Immature natural killer cell (primary cell): ENCODE measurements around the gene FOXP1. TPM values are rescaled to one million over a fixed set of nuclear protein-coding genes. Genes with fewer than 3 reads are reported as not detected.
"Not testable (repeated sequence)": the region's sequence is repeated elsewhere in the genome, so short reads cannot be mapped to it uniquely, and the experiment has no call there.

ENCODE experiments used
- DNase-seq, 3 donors: peaks; one replicate each; pipeline ENCODE4 v3.0.0; 2022; ENCODE audit warnings: mixed read lengths in 1 of 3
- H3K27ac Mint-ChIP-seq, 6 donors: one replicate each; pipeline ENCODE4 v1.8.0; 2020; ENCODE audit warnings: mixed read lengths in 6 of 6, mild to moderate bottlenecking in 5 of 6, inconsistent platforms in 4 of 6, moderate library complexity in 3 of 6
- H3K27me3 Mint-ChIP-seq, 3 donors: one replicate each; pipeline ENCODE4 v1.8.0; 2020 to 2021; ENCODE audit warnings: low read depth in 3 of 3, mild to moderate bottlenecking in 3 of 3, mixed read lengths in 3 of 3, moderate library complexity in 3 of 3, inconsistent platforms in 1 of 3
- H3K36me3 Mint-ChIP-seq, 3 donors: one replicate each; pipeline ENCODE4 v1.8.0; 2020; ENCODE audit warnings: mixed read lengths in 3 of 3, inconsistent platforms in 2 of 3, mild to moderate bottlenecking in 2 of 3
- H3K4me1 Mint-ChIP-seq, 2 donors: one replicate each; pipeline ENCODE4 v1.8.0; 2020; ENCODE audit warnings: inconsistent platforms in 2 of 2, mild to moderate bottlenecking in 2 of 2, mixed read lengths in 2 of 2, moderate library complexity in 1 of 2
- H3K4me3 Mint-ChIP-seq, 5 donors: one replicate each; pipeline ENCODE4 v1.8.0; 2020; ENCODE audit warnings: mild to moderate bottlenecking in 5 of 5, mixed read lengths in 5 of 5, inconsistent platforms in 3 of 5, moderate library complexity in 3 of 5
- H3K9me3 Mint-ChIP-seq, 6 donors: one replicate each; pipeline ENCODE4 v1.8.0; 2020; ENCODE audit warnings: mild to moderate bottlenecking in 6 of 6, mixed read lengths in 6 of 6, inconsistent platforms in 4 of 6, moderate library complexity in 3 of 6
- polyA plus RNA-seq, 3 donors: library from polyadenylated mRNA; unstranded; fragments of 300-500 nt; fragmentation: Illumina TruSeq; gene quantifications; one replicate each; pipeline ENCODE4 v1.2.3, GENCODE V29; 2021

Gene FOXP1
- polyA plus RNA-seq, 3 donors from 2014 or later = 68.2 to 133 (median 84.0) TPM

DNA sequence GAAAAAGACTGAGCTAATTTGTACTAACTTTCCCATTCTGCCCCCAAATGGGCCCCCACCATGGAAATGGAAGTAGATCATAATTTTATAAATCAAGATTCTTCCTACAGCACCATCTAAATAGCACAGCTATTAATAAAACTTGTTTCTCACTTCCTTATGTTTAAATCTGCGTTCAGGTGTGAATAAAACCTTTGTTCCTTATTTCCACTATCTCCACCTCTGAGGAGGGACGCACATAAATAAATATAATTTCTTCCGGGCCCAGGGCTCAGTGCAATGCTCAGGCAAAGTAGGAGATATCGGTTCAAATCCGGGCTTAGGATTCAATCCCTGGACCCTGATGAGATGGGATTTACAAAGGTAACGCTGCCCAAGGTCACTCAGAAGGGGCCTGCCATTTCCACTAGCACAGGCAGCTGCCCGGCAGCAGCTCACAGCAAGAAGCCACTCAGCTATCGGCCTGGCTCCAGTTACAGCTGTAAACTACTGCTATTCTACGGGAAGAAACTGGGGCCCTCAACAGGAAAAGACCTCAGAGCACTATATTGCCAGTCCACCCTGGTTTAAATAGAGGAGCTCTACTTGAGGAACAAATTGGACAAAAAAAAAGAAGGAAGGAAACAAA is 52.5 kb downstream of the FOXP1 start:
- H3K4me3 Mint-ChIP-seq = no peak overlapping the region
- peaks cover 0 to 2% of the 10 kb centered on the region in 2 donors for H3K4me1 Mint-ChIP-seq

GRCh38 chr3:71528816-71529215 is 54.7 kb downstream of the FOXP1 start:
- Mint-ChIP-seq H3K4me1 (peaks cover 5 to 6% of the 10 kb centered on the region in 2 donors), H3K27me3 (peaks cover 0 to 2% (median 0%) of the 10 kb centered on the region in 3 donors), H3K4me3 (no peak overlapping the region), H3K9me3 (no peaks in the 10 kb centered on the region), H3K27ac (peak overlapping the region in 1 of 6 donors; percentile 50), H3K36me3 (peaks cover 0 to 4% (median 0%) of the 10 kb centered on the region in 3 donors)
- no peak for DNase-seq

More for the DNA sequence above, 52.5 kb downstream of the FOXP1 start:
- Mint-ChIP-seq H3K27ac (no peak overlapping the region), H3K27me3 (peaks cover 0 to 2% (median 0%) of the 10 kb centered on the region in 3 donors), H3K36me3 (peaks cover 0 to 4% (median 0%) of the 10 kb centered on the region in 3 donors), H3K9me3 (no peaks in the 10 kb centered on the region)
- no peak for DNase-seq

- H3K4me3 Mint-ChIP-seq, DNase-seq, H3K4me1 Mint-ChIP-seq, H3K27me3 Mint-ChIP-seq, H3K9me3 Mint-ChIP-seq, H3K36me3 Mint-ChIP-seq: not testable (repeated sequence)
- peak overlapping the region in 2 of 6 donors; percentile 30 to 47 for H3K27ac Mint-ChIP-seq
Observed at GRCh38 chr3:71526448-71526847, 57.1 kb downstream of the FOXP1 start.

GRCh38 chr3:71525391-71525790 is 58.1 kb downstream of the FOXP1 start:
- Mint-ChIP-seq H3K27me3 (no peaks in the 10 kb centered on the region), H3K9me3 (no peaks in the 10 kb centered on the region), H3K4me3 (peak overlapping the region in 1 of 5 donors; percentile 4), H3K4me1 (peaks cover 5 to 6% of the 10 kb centered on the region in 2 donors), H3K27ac (no peak overlapping the region), H3K36me3 (no peaks in the 10 kb centered on the region)
- no peak for DNase-seq

DNA sequence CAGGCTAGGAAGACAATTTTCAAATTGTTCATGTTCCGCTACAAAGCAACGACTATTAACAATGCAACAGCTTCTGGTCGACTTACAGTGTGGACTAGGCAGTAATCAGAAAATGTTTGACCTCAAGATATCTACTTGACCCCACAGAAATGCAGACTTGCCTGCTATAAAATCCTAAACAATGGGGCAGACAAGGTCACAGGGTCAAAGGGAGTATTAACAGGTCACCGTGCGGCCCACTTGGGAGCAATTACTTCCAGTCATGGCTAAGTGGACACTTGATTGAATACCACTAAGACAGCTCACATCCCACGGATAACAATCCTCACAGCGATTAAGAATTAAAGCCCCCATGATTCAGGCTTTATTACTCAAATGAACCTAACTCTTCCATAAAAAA is 58.9 kb downstream of the FOXP1 start:
- Mint-ChIP-seq H3K27ac (no peak overlapping the region), H3K9me3 (no peaks in the 10 kb centered on the region), H3K4me1 (peaks cover 5 to 6% of the 10 kb centered on the region in 2 donors), H3K4me3 (no peak overlapping the region), H3K36me3 (no peaks in the 10 kb centered on the region), H3K27me3 (no peaks in the 10 kb centered on the region)
- DNase-seq = no peak

DNA sequence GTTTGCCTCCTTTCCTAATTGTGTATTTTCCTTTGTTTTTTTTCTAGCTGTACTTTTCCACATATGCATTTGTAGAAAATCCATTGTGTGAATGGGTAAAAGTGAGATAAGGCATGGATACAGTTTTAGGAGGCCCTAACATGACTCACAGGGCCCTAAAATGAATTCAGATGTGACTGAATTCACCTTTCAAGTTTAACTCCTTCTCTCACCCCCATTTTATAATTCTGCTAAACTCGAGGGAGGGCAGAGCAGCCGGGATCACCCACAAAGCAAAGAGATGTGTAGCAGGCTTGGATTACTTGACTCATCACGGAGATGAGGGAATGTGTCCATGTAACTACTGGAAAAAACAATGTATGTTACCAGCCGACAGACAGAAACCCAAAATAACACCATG is 59.9 kb downstream of the FOXP1 start:
- Mint-ChIP-seq H3K27ac (no peak overlapping the region), H3K36me3 (no peaks in the 10 kb centered on the region)

GRCh38 chr3:71521940-71522876 is 61.3 kb downstream of the FOXP1 start:
- Mint-ChIP-seq H3K36me3 (no peaks in the 10 kb centered on the region), H3K27me3 (no peaks in the 10 kb centered on the region), H3K4me1 (peaks cover 5 to 6% of the 10 kb centered on the region in 2 donors), H3K9me3 (no peaks in the 10 kb centered on the region), H3K4me3 (no peak overlapping the region), H3K27ac (no peak overlapping the region)
- no peak for DNase-seq

More for the DNA sequence above, 59.9 kb downstream of the FOXP1 start:
- Mint-ChIP-seq H3K4me1 (peaks cover 5 to 6% of the 10 kb centered on the region in 2 donors), H3K4me3 (no peak overlapping the region), H3K27me3 (no peaks in the 10 kb centered on the region), H3K9me3 (no peaks in the 10 kb centered on the region)
- DNase-seq = no peak

DNA sequence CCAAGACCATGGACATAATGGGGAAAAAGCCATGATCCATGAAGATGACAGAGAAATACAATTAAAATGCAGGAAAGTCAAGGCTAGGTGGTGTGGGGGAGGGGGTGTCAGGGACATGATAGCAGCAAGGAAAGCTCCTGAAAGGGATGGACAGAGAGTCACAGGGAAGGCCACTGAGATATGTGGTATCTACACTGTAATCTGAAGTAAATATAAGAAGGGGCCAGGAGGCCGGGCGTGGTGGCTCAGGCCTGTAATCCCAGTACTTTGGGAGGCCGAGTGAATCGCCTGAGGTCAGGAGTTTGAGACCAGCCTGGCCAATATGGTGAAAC is 62.5 kb downstream of the FOXP1 start:
- Mint-ChIP-seq H3K36me3 (no peaks in the 10 kb centered on the region), H3K9me3 (no peaks in the 10 kb centered on the region), H3K4me1 (peaks cover 4 to 6% of the 10 kb centered on the region in 2 donors), H3K4me3 (no peak overlapping the region), H3K27me3 (no peaks in the 10 kb centered on the region), H3K27ac (no peak overlapping the region)
- no peak for DNase-seq

DNA sequence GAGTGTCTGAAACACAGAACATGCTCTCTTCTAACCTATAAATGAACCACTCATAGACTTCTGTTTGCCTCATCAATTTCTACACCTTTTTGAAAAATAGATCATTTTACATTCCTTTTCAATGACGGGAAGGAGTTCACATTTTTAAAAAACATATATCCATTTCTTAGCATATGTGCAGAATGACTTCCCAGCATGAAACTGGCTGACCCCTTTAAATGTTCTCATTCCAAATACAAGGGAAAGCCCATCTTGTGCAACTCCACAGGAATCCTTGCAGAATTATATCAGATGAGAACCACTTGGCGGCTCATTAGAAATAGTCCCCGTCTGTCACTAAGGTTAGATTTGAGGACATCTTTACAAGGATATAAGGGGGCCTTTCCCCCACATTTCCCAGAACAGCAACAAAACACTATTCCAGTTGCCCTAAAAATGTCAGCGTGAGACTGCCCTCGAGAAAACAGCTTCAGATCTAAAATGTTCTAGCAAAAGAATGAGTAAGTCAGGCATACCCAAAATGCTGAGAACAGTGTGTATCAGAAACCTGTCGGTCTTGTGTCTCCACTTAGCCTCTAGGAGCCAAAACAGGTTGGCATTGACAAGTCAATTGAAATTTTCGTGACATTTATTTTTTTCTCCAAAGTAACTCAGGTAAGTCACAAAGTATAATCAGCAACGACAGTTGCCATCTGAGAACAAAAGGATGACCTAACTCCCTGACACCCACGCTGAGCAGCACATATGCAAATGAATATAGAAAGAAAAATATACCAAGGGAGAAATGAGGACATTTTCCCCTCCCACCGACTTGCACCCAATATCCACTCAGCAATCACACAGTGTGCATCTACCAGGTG is 63.1 kb downstream of the FOXP1 start:
- Mint-ChIP-seq H3K4me1 (peaks cover 3 to 4% of the 10 kb centered on the region in 2 donors), H3K27ac (no peak overlapping the region), H3K9me3 (no peaks in the 10 kb centered on the region), H3K4me3 (no peak overlapping the region), H3K27me3 (no peaks in the 10 kb centered on the region), H3K36me3 (no peaks in the 10 kb centered on the region)
- DNase-seq = no peak

GRCh38 chr3:71518089-71518488 is 65.4 kb downstream of the FOXP1 start:
- Mint-ChIP-seq H3K27me3 (no peaks in the 10 kb centered on the region), H3K4me3 (no peak overlapping the region), H3K27ac (peak overlapping the region in 1 of 6 donors; percentile 8)

GRCh38 chr3:71517271-71517791 is 66.2 kb downstream of the FOXP1 start:
- Mint-ChIP-seq H3K9me3 (no peaks in the 10 kb centered on the region), H3K4me1 (no peaks in the 10 kb centered on the region), H3K27me3 (peaks cover 0 to under 1% (median 0%) of the 10 kb centered on the region in 3 donors), H3K27ac (no peak overlapping the region), H3K36me3 (no peaks in the 10 kb centered on the region), H3K4me3 (no peak overlapping the region)
- no peak for DNase-seq

More at GRCh38 chr3:71518089-71518488, 65.4 kb downstream of the FOXP1 start:
- Mint-ChIP-seq H3K9me3 (no peaks in the 10 kb centered on the region), H3K4me1 (no peaks in the 10 kb centered on the region), H3K36me3 (no peaks in the 10 kb centered on the region)
- DNase-seq = no peak

- Mint-ChIP-seq H3K36me3 (no peaks in the 10 kb centered on the region), H3K27ac (no peak overlapping the region), H3K4me1 (no peaks in the 10 kb centered on the region), H3K27me3 (peaks cover 0 to 1% (median 0%) of the 10 kb centered on the region in 3 donors), H3K9me3 (no peaks in the 10 kb centered on the region), H3K4me3 (no peak overlapping the region)
- DNase-seq = no peak
Observed at GRCh38 chr3:71515636-71516365, 67.7 kb downstream of the FOXP1 start.

DNA sequence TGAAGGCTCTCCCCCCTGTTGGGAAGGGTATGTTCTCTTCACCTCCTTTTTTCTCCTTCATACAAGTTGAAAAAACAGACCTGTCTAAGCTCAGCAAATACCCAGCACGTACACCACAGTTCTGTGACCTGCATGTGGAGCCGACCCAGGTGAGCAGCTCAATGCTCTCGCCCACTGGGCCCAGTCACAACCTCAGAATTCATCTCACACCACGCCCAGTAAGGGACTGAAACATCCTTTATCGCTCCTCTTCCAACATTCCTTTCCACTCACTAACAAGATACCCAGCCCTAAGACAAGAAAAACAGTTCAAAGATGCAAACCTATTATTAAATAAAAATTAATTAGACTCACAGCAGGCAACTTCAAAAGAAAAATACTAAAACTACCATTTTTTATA is 68.9 kb downstream of the FOXP1 start:
- Mint-ChIP-seq H3K36me3 (no peaks in the 10 kb centered on the region), H3K27ac (no peak overlapping the region), H3K9me3 (no peaks in the 10 kb centered on the region), H3K4me3 (no peak overlapping the region), H3K4me1 (no peaks in the 10 kb centered on the region), H3K27me3 (peaks cover 0 to 1% (median 0%) of the 10 kb centered on the region in 3 donors)
- no peak for DNase-seq
